Activated CD8-positive, alpha-beta T cell treated with anti-CD3 and anti-CD28 coated beads for 36 hours (primary cell): Measurements from ENCODE around the gene NXNL1. TPM values are rescaled to one million over a fixed set of nuclear protein-coding genes. Genes with fewer than 3 reads are reported as not detected.

Experiments used
- ATAC-seq: fragments of 200-7000 bp; cut with Tn5 transposase; one replicate; pipeline ENCODE4 v1.10.0; 2021; ENCODE audit warnings: mild to moderate bottlenecking, moderate library complexity
- CTCF ChIA-PET: fragments of 350-600 bp; sonication (Branson Sonifier 250); formaldehyde crosslinking; loops from one replicate; lab custom pipeline; 2021; ENCODE audit warnings: antibody characterized with exemption; lab: Charles Lee
- POLR2A ChIA-PET: fragments of 350-600 bp; sonication (Branson Sonifier 250); formaldehyde crosslinking; loops from one replicate; lab custom pipeline; 2021; ENCODE audit warnings: antibody characterized with exemption; lab: Charles Lee
- DNase-seq: peaks from one replicate; pipeline ENCODE4 v3.0.0-alpha.2; 2020
- H3K27ac Mint-ChIP-seq: one replicate; pipeline ENCODE4 v1.8.0; 2021; ENCODE audit warnings: mild to moderate bottlenecking, mixed read lengths
- H3K27me3 Mint-ChIP-seq: one replicate; pipeline ENCODE4 v1.8.0; 2021; ENCODE audit warnings: mixed read lengths
- H3K36me3 Mint-ChIP-seq: one replicate; pipeline ENCODE4 v1.8.0; 2021; ENCODE audit warnings: low read depth, mixed read lengths
- H3K4me1 Mint-ChIP-seq: one replicate; pipeline ENCODE4 v1.8.0; 2021; ENCODE audit warnings: low read depth, mixed read lengths
- H3K4me3 Mint-ChIP-seq: one replicate; pipeline ENCODE4 v1.8.0; 2021; ENCODE audit warnings: mild to moderate bottlenecking, moderate library complexity, mixed read lengths
- H3K9me3 Mint-ChIP-seq: one replicate; pipeline ENCODE4 v1.8.0; 2021; ENCODE audit warnings: mixed read lengths
- intact Hi-C: fragments of 100-400 bp; cut with micrococcal nuclease; formaldehyde crosslinking; loops from one replicate; pipeline ENCODE4 v1.10.0; 2022
- total RNA-seq, 2 experiments: library from RNA; stranded (reverse); gene quantifications; one replicate each; pipeline ENCODE4 v1.2.3, GENCODE V29; 2021
- TF ChIP-seq, protein P1 (sequence below): fragments of 200-600 bp; IDR thresholded peaks from one replicate; pipeline ENCODE4 v1.8.0; 2022; ENCODE audit warnings: antibody characterized with exemption, mild to moderate bottlenecking

The NXNL1 gene
- total RNA-seq, 2 experiments from 2014 or later, result not detected

DNA sequence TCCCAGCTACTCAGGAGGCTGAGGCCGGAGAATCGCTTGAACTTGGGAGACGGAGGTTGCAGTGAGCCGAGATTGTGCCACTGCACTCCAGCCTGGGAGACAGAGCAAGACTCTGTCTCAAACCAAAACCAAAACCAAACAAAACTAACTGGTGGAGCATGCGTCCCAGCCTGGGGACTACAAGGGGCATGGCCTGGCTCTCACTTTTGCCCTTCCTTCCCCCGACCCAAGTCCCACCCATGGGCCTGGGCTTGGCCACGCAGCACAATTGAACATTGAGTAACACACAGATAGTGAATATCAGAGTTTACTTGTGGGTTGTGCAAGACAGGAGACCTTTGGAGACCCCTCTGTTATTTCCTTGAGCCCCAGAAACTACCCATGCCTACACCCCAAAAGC, 25.5 kb downstream of the NXNL1 start:
- ChIA-PET CTCF (interaction anchor here (1.6 to 1.8 kb wide), 2 partner anchors 13 to 61 kb away, joined by 3 to 6 read pairs; no protein-coding TSS in a partner anchor), POLR2A (no interaction called here)
- H3K4me1 Mint-ChIP-seq, result no peaks in the 10 kb centered on the region
- TF ChIP-seq, protein P1, sequence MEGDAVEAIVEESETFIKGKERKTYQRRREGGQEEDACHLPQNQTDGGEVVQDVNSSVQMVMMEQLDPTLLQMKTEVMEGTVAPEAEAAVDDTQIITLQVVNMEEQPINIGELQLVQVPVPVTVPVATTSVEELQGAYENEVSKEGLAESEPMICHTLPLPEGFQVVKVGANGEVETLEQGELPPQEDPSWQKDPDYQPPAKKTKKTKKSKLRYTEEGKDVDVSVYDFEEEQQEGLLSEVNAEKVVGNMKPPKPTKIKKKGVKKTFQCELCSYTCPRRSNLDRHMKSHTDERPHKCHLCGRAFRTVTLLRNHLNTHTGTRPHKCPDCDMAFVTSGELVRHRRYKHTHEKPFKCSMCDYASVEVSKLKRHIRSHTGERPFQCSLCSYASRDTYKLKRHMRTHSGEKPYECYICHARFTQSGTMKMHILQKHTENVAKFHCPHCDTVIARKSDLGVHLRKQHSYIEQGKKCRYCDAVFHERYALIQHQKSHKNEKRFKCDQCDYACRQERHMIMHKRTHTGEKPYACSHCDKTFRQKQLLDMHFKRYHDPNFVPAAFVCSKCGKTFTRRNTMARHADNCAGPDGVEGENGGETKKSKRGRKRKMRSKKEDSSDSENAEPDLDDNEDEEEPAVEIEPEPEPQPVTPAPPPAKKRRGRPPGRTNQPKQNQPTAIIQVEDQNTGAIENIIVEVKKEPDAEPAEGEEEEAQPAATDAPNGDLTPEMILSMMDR, result no peak
- no peak for DNase-seq
- no peak overlapping the region for H3K27ac Mint-ChIP-seq
- ATAC-seq, result no peak
- no peaks in the 10 kb centered on the region for H3K9me3 Mint-ChIP-seq
- H3K4me3 Mint-ChIP-seq, result no peak overlapping the region
- no peaks in the 10 kb centered on the region for H3K27me3 Mint-ChIP-seq
- no peaks in the 10 kb centered on the region for H3K36me3 Mint-ChIP-seq
- intact Hi-C loops, result no loop called here

DNA sequence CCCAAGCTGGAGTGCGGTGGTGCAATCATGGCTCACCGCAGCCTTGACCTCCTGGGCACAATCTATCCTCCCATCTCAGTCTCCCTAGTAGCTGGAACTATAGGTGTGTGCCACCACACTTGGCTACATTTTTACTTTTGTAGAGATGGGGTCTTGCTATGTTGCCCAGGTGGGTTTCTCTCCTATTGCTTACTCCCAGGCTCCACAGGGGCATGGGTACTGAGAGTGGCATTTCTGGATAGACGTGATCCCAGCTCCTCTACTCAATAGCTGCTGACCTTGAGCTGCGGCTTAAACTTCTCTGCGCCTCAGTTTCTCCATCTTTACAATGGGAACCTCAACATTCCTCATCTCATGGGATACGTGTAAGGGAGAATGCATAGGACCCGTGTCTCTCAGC, 29.3 kb downstream of the NXNL1 start:
- intact Hi-C loops, result no loop called here
- no peak overlapping the region for H3K27ac Mint-ChIP-seq

DNA sequence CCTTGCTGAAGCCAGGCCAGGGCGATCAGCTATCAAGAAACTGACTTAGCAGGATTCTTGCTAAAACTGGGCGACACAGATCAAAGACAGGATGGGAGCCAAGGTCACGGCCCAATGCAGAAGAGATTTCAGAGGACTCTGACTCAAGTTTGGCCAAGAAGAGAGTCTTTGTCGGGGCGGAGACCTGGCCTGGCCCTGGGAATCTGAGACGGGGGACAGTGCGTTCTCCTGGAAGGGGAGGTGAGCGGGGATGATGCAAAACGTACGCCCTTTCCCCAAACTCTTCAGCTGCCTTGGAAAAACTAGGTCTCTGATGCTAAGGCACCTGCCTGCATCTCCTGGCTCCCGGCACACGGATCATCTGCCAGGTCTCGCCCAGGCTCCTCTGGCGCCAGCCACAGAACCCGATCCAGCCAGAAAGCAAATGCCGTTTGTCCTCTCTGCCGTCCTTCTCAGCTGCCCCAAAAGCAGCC, 31.0 kb downstream of the NXNL1 start:
- ChIA-PET POLR2A (interaction anchor here (0.6 to 0.7 kb wide), 2 partner anchors 155 to 376 kb away, joined by 3 read pairs; no protein-coding TSS in a partner anchor), CTCF (interaction anchor here (0.9 to 3.3 kb wide), 4 partner anchors 11 to 144 kb away, joined by 3 to 23 read pairs (median 6); partner anchors contain the start of gene TMEM221)
- Mint-ChIP-seq H3K27me3 (no peaks in the 10 kb centered on the region), H3K36me3 (no peaks in the 10 kb centered on the region), H3K27ac (no peak overlapping the region), H3K9me3 (no peaks in the 10 kb centered on the region), H3K4me1 (peaks cover 2% of the 10 kb centered on the region), H3K4me3 (no peak overlapping the region)
- TF ChIP-seq, protein P1, result no peak
- ATAC-seq, result no peak
- no peak for DNase-seq
- intact Hi-C loops, result no loop called here

More for the DNA sequence above, 29.3 kb downstream of the NXNL1 start:
- no peaks in the 10 kb centered on the region for H3K36me3 Mint-ChIP-seq
- H3K4me3 Mint-ChIP-seq, result no peak overlapping the region
- TF ChIP-seq, protein P1, result no peak
- no peaks in the 10 kb centered on the region for H3K4me1 Mint-ChIP-seq
- no peaks in the 10 kb centered on the region for H3K27me3 Mint-ChIP-seq
- CTCF ChIA-PET, result interaction anchor here (0.8 to 1.7 kb wide), 4 partner anchors 10 to 84 kb away, joined by 3 read pairs; partner anchors contain the start of gene MVB12A
- ATAC-seq, result no peak
- DNase-seq, result no peak
- H3K9me3 Mint-ChIP-seq, result no peaks in the 10 kb centered on the region
- POLR2A ChIA-PET, result interaction anchor here (0.9 to 1.3 kb wide), 2 partner anchors 11 to 35 kb away, joined by 3 read pairs; no protein-coding TSS in a partner anchor

DNA sequence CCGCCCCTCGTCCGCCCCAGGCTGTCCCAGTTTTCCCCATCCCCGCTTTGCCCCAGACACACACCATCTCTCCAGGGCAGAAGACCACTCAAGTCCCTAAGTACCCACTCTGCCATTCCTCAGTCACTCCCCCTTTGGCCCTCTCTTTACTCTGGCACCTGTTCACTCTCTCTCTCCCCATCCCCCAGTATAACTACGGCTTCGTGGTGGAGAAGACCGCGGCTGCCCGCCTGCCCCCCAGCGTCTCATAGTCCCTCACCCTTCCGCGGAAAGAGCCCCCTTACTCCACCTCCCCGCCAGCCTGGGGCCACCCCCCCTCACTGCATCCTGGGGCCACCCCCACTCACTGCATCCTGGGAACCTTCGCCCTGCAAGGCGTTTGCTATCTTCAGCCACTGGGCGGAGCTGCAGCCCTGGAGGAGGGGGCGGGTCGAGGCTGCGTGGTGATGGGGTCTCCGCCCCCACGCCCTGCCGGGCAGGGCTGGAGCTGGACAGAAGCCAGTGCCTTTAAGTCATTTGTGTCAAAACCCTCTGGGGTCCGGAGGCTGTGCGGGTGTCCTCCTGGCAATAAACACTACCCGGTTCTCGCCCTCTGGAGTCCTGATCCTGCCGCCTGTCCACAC, 35.9 kb downstream of the NXNL1 start:
- TF ChIP-seq, protein P1, result peak; percentile 44
- H3K4me1 Mint-ChIP-seq, result peaks cover 8% of the 10 kb centered on the region
- POLR2A ChIA-PET, result no interaction called here
- intact Hi-C loops, result no loop called here
- DNase-seq (peak; percentile 61), ATAC-seq (peak; percentile 75)
- no peak overlapping the region for H3K27ac Mint-ChIP-seq
- CTCF ChIA-PET, result interaction anchor here (1.2 to 1.6 kb wide), 2 partner anchors 16 kb away, joined by 3 to 4 read pairs; no protein-coding TSS in a partner anchor
- H3K4me3 Mint-ChIP-seq, result no peak overlapping the region
- peaks cover 10% of the 10 kb centered on the region for H3K36me3 Mint-ChIP-seq
- no peaks in the 10 kb centered on the region for H3K27me3 Mint-ChIP-seq
- no peaks in the 10 kb centered on the region for H3K9me3 Mint-ChIP-seq
